Astrocyte of the cerebellum (primary cell): Measurements from ENCODE around the gene CCDC88B.

Experiments used
- DNase-seq: peaks from one replicate; pipeline ENCODE4 v3.0.0-alpha.2; 2011; ENCODE audit warnings: low read depth
- H3K4me3 ChIP-seq: 2 replicates; pipeline ENCODE4 v1.5.1; 2011; ENCODE audit warnings: mild to moderate bottlenecking, low read depth, low read length, moderate library complexity
- in situ Hi-C: cut with HindIII; loops from 2 replicates; pipeline ENCODE4 v1.10.0; 2017; ENCODE audit warnings: low sequenced_read_pairs
- TF ChIP-seq, protein P1 (sequence below): IDR thresholded peaks from 2 replicates; pipeline ENCODE4 v1.5.1; 2012; ENCODE audit warnings: low read length, low read depth, moderate library complexity, mild to moderate bottlenecking; ENCODE audit errors: missing control alignments

Gene CCDC88B

DNA sequence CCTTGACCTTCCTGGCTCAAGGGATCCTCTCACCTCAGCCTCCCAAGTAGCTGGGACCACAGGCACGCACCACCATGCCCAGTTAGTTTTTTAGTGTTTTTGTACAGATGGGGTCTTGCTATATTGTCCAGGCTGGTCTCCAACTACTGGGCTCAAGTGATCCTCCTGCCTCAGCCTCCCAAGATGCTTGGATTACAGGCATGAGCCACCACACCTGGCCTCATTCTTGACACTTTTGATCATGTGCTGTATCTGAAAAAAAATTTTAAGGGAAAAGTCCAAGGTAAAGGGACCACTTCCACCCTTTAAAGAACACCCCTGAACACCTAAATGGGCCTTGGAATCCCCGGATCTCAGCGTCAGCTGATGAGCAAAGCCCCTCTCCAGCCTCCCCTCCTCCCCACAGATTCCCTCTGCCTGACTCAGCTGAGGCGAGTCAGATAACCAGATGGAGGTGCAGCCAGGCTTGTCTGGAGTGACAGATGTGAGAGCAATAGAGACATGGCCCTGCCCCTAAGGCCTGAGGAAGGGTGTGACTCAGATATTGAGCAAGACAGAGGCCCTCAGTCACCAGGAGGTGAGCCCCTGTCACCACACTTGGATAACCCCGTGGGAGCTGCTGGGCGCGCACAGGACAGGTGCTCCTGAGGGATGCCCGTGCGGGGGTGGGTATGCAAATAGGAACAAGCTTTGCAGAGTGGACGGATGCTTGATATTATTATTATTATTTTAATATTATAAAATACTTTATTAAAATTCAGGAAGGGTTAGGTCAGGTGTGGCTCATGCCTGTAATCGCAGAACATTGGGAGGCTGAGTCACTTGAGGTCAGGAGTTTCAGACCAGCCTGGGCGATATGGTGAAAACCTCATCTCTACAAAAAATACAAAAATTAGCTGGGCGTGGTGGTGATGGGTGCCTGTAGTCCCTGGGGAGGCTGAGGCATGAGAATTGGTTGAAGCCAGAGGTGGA lies 5.0 kb upstream of the CCDC88B start:
- in situ Hi-C loops: no loop called here
- DNase-seq: peak; percentile 48
- no peak overlapping the region for H3K4me3 ChIP-seq
- TF ChIP-seq, protein P1, sequence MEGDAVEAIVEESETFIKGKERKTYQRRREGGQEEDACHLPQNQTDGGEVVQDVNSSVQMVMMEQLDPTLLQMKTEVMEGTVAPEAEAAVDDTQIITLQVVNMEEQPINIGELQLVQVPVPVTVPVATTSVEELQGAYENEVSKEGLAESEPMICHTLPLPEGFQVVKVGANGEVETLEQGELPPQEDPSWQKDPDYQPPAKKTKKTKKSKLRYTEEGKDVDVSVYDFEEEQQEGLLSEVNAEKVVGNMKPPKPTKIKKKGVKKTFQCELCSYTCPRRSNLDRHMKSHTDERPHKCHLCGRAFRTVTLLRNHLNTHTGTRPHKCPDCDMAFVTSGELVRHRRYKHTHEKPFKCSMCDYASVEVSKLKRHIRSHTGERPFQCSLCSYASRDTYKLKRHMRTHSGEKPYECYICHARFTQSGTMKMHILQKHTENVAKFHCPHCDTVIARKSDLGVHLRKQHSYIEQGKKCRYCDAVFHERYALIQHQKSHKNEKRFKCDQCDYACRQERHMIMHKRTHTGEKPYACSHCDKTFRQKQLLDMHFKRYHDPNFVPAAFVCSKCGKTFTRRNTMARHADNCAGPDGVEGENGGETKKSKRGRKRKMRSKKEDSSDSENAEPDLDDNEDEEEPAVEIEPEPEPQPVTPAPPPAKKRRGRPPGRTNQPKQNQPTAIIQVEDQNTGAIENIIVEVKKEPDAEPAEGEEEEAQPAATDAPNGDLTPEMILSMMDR: no peak

DNA sequence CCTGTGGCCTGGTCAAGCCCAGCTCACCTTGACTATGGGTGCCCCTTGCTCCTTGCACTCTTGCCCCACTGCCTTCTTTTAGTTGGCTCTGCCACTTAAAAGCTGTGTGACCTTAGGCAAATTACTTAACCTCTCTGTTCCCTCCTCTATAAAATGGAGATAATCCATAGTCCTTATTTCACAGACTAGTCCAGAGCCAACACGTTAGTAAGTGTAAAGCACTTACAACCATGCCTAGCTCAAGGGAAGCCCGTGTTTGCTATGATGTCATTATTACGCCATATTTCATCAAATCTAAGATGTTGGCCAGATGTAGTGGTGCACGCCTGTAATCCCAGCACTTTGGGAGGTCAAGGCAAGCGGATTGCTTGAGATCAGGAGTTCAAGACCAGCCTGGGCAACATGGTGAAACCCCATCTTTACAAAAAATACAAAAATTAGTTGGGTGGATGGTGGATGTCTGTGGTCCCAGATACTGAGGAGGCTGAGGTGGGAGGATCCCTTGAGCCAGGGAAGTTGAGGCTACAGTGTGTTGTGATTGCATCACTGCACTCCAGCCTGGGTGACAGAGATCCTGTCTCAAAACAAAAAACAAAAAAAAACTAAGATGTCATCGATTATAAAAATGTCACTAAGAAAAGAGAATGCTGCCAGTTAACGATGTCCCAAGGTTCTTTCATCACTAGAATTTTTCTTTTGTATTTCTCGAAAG lies 2.3 kb upstream of the CCDC88B start:
- H3K4me3 ChIP-seq: no peak overlapping the region
- DNase-seq: no peak
- TF ChIP-seq, protein P1: no peak
- in situ Hi-C loops: no loop called here

DNA sequence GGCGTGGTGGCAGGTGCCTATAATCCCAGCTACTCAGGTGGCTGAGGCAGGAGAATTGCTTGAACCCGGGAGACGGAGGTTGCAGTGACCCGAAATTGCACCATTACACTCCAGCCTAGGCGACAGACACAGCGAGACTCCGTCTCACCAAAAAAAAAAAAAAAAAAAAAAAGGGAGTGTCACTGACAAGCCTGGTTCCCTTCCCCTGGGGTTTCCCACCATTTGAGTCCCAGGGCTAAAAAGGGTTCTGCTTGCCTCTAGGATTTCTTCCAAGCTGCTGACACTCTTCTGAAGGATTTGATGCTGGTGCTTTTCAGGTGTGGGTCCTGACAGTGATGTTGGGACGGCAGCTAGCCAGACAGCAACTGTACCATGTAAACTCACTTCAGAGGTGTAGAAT lies 1.3 kb upstream of the CCDC88B start:
- H3K4me3 ChIP-seq: no peak overlapping the region
- TF ChIP-seq, protein P1: no peak
- no peak for DNase-seq
- in situ Hi-C loops: no loop called here

DNA sequence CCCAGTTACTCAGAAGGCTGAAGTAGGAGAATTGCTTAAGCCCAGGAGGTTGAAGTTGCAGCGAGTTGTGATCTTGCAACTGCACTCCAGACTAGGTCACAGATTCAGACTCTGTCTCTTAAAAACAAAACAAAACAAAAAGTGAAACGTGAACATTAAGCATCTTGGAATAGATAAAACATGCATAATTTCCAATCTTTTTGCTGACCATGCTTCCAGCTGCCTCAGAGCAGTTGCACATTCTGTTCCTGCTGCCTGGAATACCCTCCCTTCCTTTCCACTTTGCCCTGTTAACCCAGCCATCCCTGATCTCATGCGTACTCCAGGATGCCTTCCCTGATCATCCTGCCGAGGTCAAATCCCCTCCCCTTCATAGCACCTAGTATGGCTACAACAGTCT lies 718 bp upstream of the CCDC88B start:
- H3K4me3 ChIP-seq: no peak overlapping the region
- TF ChIP-seq, protein P1: no peak
- DNase-seq: no peak
- in situ Hi-C loops: no loop called here

DNA sequence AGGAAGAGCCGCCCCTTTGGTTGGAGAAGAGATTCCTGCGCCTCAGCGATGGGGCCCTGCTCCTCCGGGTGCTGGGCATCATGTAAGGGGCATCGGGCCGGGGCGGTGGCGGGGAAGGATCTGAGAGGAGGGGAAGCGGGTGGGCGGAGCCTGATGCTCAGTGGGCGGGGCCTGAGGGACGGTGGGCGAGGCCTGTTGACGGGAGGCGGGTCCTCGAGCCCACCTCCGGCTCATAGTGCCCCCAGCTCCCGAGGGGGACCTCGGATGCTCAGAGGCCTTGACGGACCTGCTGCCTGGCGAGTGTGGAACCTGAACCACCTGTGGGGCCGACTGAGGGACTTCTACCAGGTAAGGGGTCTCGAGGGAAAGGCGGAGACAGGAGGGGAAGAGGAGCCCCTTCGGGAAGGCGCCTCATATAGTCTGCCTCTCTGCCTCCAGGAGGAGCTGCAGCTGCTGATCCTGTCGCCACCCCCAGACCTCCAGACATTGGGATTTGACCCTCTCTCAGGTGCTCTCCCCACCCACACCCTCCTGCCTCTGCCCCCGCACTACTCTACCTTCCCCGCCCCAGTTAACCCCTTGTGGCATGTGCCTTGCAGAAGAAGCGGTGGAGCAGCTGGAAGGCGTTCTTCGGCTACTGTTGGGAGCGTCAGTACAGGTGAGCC lies 799 bp downstream of the CCDC88B start:
- DNase-seq: no peak
- no peak overlapping the region for H3K4me3 ChIP-seq
- TF ChIP-seq, protein P1: peak; percentile 11
- in situ Hi-C loops: no loop called here

DNA sequence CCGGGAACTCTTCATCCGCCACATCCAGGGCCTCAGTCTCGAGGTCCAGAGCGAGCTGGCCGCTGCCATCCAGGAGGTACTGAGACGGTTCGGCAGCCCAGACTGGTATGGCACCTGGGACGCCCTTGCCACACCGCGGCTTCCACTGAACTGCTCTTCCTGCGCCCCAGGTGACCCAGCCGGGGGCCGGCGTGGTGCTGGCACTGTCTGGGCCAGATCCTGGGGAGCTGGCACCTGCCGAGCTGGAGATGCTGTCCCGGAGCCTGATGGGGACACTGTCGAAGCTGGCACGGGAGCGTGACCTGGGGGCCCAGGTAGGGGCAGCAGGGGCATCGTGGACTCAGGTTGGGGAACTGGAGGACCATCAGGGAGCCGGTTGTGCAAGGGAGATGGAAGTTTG lies 1.4 kb downstream of the CCDC88B start:
- no peak overlapping the region for H3K4me3 ChIP-seq
- DNase-seq: no peak
- TF ChIP-seq, protein P1: no peak
- in situ Hi-C loops: no loop called here
